Measurements from ENCODE around the gene DMD.

DNA sequence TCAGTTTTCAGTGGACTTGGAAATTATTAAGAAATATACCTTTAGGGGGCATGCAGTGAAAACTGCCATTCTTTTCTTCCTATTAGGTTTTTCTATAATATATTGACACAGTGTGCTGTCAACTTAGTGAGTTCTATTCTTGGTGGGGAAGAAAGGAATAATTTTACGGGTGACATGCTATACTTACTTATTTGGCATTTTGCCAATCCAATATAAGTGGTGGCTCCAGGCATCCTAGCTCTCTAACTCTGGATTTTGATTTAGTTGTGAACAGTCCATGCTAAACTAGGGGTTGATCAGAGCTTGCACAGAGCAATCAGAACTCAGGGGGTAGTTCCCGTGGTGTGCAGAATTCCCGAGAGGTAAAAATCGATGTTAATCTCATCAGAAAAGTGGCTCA, 1861.8 kb downstream of the DMD start:
- no peak for TF ChIP-seq ZKSCAN8 (CRISPR knock-in tag; IDR thresholded peaks at IDR 0.05; ENCODE audit: borderline replicate concordance)
- no peak for TF ChIP-seq ZNF274 (CRISPR knock-in tag; IDR thresholded peaks at IDR 0.05)
- TF ChIP-seq ZNF232 (CRISPR knock-in tag; IDR thresholded peaks at IDR 0.05; ENCODE audit: borderline replicate concordance), result no peak
- TF ChIP-seq HNF4A (CRISPR knock-in tag; IDR thresholded peaks at IDR 0.05), result no peak
- TF ChIP-seq, protein P1, sequence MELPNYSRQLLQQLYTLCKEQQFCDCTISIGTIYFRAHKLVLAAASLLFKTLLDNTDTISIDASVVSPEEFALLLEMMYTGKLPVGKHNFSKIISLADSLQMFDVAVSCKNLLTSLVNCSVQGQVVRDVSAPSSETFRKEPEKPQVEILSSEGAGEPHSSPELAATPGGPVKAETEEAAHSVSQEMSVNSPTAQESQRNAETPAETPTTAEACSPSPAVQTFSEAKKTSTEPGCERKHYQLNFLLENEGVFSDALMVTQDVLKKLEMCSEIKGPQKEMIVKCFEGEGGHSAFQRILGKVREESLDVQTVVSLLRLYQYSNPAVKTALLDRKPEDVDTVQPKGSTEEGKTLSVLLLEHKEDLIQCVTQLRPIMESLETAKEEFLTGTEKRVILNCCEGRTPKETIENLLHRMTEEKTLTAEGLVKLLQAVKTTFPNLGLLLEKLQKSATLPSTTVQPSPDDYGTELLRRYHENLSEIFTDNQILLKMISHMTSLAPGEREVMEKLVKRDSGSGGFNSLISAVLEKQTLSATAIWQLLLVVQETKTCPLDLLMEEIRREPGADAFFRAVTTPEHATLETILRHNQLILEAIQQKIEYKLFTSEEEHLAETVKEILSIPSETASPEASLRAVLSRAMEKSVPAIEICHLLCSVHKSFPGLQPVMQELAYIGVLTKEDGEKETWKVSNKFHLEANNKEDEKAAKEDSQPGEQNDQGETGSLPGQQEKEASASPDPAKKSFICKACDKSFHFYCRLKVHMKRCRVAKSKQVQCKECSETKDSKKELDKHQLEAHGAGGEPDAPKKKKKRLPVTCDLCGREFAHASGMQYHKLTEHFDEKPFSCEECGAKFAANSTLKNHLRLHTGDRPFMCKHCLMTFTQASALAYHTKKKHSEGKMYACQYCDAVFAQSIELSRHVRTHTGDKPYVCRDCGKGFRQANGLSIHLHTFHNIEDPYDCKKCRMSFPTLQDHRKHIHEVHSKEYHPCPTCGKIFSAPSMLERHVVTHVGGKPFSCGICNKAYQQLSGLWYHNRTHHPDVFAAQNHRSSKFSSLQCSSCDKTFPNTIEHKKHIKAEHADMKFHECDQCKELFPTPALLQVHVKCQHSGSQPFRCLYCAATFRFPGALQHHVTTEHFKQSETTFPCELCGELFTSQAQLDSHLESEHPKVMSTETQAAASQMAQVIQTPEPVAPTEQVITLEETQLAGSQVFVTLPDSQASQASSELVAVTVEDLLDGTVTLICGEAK (IDR thresholded peaks at IDR 0.05), result no peak
- TF ChIP-seq, protein P1 (CRISPR knock-in tag; IDR thresholded peaks at IDR 0.05), result no peak
- TF ChIP-seq, protein P2, sequence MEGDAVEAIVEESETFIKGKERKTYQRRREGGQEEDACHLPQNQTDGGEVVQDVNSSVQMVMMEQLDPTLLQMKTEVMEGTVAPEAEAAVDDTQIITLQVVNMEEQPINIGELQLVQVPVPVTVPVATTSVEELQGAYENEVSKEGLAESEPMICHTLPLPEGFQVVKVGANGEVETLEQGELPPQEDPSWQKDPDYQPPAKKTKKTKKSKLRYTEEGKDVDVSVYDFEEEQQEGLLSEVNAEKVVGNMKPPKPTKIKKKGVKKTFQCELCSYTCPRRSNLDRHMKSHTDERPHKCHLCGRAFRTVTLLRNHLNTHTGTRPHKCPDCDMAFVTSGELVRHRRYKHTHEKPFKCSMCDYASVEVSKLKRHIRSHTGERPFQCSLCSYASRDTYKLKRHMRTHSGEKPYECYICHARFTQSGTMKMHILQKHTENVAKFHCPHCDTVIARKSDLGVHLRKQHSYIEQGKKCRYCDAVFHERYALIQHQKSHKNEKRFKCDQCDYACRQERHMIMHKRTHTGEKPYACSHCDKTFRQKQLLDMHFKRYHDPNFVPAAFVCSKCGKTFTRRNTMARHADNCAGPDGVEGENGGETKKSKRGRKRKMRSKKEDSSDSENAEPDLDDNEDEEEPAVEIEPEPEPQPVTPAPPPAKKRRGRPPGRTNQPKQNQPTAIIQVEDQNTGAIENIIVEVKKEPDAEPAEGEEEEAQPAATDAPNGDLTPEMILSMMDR (CRISPR knock-in tag; IDR thresholded peaks at IDR 0.05), result no peak
- no peak for TF ChIP-seq POLR2A (IDR thresholded peaks at IDR 0.05; ENCODE audit: insufficient read depth in 1 of 2, low read depth in 2 of 2, low read length in 2 of 2)
- TF ChIP-seq SETDB1 (CRISPR knock-in tag; IDR thresholded peaks at IDR 0.05; ENCODE audit: borderline replicate concordance), result no peak
- TF ChIP-seq ZNF484 (CRISPR knock-in tag; IDR thresholded peaks at IDR 0.05; ENCODE audit: borderline replicate concordance, low read depth), result no peak
- no peak for TF ChIP-seq PTBP1 (IDR thresholded peaks at IDR 0.05; ENCODE audit: low read depth, low read length, poor library complexity, severe bottlenecking)
- no peak for TF ChIP-seq ZMAT3 (CRISPR knock-in tag; conservative IDR thresholded peaks at IDR 0.05)
- TF ChIP-seq RELA (CRISPR knock-in tag; IDR thresholded peaks at IDR 0.05), result no peak

All from HepG2 (cell line).